Measurements from ENCODE around the gene COPB1. TPM values are rescaled to one million over a fixed set of nuclear protein-coding genes. Genes with fewer than 3 reads are reported as not detected.

COPB1 gene
- total and polyA plus RNA-seq, 9 of the 15 experiments (the other 6 are each of a cell fraction or from before 2014, with no cell fraction given) = 64.7 to 188 (median 91.6) TPM

DNA sequence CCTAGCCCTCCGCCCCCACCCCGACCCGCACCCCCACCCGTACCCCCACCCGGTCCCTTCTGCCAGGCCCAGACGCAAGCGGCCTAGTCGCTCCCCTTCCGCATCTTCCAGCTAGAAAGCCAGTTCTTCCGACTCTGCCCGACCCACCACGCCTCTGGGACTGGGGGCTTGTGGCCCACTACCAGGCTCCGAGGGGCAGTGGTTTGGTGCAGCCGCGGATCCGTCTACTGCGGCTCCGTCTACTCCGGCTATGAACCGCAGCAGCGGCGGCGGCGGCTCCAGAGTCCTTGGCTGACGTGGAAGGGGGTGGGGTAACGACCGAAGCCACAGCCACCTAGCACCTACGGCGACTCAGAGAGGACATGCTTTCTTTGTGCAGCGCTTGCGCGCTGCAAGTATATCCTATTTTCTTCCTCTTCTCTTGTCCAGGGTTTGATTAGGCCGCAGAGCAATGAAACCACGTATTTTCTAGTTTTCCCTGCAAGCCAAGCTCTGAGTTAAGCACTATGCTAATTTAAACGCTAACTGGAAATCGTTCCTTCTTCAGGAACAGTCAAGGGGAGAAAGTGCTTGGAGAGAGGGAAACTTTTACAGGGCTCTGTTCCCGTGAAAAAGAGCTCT lies at the start of gene COPB1 (continued):
- TF ChIP-seq, protein P1, sequence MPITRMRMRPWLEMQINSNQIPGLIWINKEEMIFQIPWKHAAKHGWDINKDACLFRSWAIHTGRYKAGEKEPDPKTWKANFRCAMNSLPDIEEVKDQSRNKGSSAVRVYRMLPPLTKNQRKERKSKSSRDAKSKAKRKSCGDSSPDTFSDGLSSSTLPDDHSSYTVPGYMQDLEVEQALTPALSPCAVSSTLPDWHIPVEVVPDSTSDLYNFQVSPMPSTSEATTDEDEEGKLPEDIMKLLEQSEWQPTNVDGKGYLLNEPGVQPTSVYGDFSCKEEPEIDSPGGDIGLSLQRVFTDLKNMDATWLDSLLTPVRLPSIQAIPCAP (CRISPR knock-in tag; IDR thresholded peaks at IDR 0.05; ENCODE audit: borderline replicate concordance) = no peak
- TF ChIP-seq TCFL5 (CRISPR knock-in tag; conservative IDR thresholded peaks at IDR 0.05) = no peak
- no peak for TF ChIP-seq NFIC (IDR thresholded peaks at IDR 0.05)
- peak; percentile 53 for TF ChIP-seq CXXC5 (CRISPR knock-in tag; IDR thresholded peaks at IDR 0.05)
- no peak for TF ChIP-seq HDGF (IDR thresholded peaks at IDR 0.05)
- no peak for TF ChIP-seq CREBBP (IDR thresholded peaks at IDR 0.05; ENCODE audit: low read depth, low read length)
- TF ChIP-seq, protein P2, sequence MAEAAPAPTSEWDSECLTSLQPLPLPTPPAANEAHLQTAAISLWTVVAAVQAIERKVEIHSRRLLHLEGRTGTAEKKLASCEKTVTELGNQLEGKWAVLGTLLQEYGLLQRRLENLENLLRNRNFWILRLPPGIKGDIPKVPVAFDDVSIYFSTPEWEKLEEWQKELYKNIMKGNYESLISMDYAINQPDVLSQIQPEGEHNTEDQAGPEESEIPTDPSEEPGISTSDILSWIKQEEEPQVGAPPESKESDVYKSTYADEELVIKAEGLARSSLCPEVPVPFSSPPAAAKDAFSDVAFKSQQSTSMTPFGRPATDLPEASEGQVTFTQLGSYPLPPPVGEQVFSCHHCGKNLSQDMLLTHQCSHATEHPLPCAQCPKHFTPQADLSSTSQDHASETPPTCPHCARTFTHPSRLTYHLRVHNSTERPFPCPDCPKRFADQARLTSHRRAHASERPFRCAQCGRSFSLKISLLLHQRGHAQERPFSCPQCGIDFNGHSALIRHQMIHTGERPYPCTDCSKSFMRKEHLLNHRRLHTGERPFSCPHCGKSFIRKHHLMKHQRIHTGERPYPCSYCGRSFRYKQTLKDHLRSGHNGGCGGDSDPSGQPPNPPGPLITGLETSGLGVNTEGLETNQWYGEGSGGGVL (CRISPR knock-in tag; IDR thresholded peaks at IDR 0.05) = no peak
- no peak for TF ChIP-seq ZNF239 (CRISPR knock-in tag; IDR thresholded peaks at IDR 0.05)
- TF ChIP-seq TCF7 (IDR thresholded peaks at IDR 0.05; ENCODE audit: borderline replicate concordance) = no peak
- TF ChIP-seq FOXA3 (CRISPR knock-in tag; conservative IDR thresholded peaks at IDR 0.05 in 1 of 2, IDR thresholded peaks at IDR 0.05 in 1 of 2) = 0 out of 4 replicates have a peak, but pooled peaks of 1 of the 2 experiments have one; percentile 8
- TF ChIP-seq ZNF57 (CRISPR knock-in tag; IDR thresholded peaks at IDR 0.05) = no peak
- peak; percentile 95 for TF ChIP-seq SUPT5H (IDR thresholded peaks at IDR 0.05)
- TF ChIP-seq, protein P3, sequence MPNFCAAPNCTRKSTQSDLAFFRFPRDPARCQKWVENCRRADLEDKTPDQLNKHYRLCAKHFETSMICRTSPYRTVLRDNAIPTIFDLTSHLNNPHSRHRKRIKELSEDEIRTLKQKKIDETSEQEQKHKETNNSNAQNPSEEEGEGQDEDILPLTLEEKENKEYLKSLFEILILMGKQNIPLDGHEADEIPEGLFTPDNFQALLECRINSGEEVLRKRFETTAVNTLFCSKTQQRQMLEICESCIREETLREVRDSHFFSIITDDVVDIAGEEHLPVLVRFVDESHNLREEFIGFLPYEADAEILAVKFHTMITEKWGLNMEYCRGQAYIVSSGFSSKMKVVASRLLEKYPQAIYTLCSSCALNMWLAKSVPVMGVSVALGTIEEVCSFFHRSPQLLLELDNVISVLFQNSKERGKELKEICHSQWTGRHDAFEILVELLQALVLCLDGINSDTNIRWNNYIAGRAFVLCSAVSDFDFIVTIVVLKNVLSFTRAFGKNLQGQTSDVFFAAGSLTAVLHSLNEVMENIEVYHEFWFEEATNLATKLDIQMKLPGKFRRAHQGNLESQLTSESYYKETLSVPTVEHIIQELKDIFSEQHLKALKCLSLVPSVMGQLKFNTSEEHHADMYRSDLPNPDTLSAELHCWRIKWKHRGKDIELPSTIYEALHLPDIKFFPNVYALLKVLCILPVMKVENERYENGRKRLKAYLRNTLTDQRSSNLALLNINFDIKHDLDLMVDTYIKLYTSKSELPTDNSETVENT (CRISPR knock-in tag; IDR thresholded peaks at IDR 0.05) = peak; percentile 57; the same call in 1 of the 2 replicates
- no peak for TF ChIP-seq SNRNP70 (optimal IDR thresholded peaks at IDR 0.05; ENCODE audit: low read depth, low read length)
- TF ChIP-seq, protein P4, sequence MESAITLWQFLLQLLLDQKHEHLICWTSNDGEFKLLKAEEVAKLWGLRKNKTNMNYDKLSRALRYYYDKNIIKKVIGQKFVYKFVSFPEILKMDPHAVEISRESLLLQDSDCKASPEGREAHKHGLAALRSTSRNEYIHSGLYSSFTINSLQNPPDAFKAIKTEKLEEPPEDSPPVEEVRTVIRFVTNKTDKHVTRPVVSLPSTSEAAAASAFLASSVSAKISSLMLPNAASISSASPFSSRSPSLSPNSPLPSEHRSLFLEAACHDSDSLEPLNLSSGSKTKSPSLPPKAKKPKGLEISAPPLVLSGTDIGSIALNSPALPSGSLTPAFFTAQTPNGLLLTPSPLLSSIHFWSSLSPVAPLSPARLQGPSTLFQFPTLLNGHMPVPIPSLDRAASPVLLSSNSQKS (CRISPR knock-in tag; IDR thresholded peaks at IDR 0.05) = no peak
- TF ChIP-seq, protein P5, sequence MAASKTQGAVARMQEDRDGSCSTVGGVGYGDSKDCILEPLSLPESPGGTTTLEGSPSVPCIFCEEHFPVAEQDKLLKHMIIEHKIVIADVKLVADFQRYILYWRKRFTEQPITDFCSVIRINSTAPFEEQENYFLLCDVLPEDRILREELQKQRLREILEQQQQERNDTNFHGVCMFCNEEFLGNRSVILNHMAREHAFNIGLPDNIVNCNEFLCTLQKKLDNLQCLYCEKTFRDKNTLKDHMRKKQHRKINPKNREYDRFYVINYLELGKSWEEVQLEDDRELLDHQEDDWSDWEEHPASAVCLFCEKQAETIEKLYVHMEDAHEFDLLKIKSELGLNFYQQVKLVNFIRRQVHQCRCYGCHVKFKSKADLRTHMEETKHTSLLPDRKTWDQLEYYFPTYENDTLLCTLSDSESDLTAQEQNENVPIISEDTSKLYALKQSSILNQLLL (CRISPR knock-in tag; IDR thresholded peaks at IDR 0.05; ENCODE audit: borderline replicate concordance) = no peak
- no peak for TF ChIP-seq CSDE1 (IDR thresholded peaks at IDR 0.05)
- TF ChIP-seq SMARCA5 (IDR thresholded peaks at IDR 0.05) = no peak
- TF ChIP-seq, protein P6, sequence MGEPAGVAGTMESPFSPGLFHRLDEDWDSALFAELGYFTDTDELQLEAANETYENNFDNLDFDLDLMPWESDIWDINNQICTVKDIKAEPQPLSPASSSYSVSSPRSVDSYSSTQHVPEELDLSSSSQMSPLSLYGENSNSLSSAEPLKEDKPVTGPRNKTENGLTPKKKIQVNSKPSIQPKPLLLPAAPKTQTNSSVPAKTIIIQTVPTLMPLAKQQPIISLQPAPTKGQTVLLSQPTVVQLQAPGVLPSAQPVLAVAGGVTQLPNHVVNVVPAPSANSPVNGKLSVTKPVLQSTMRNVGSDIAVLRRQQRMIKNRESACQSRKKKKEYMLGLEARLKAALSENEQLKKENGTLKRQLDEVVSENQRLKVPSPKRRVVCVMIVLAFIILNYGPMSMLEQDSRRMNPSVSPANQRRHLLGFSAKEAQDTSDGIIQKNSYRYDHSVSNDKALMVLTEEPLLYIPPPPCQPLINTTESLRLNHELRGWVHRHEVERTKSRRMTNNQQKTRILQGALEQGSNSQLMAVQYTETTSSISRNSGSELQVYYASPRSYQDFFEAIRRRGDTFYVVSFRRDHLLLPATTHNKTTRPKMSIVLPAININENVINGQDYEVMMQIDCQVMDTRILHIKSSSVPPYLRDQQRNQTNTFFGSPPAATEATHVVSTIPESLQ (CRISPR knock-in tag; IDR thresholded peaks at IDR 0.05) = peak; percentile 67; the same call in 1 of the 2 replicates

Data from K562 (cell line).